ENCODE measurements around the gene EVI5L.

Gene EVI5L

DNA sequence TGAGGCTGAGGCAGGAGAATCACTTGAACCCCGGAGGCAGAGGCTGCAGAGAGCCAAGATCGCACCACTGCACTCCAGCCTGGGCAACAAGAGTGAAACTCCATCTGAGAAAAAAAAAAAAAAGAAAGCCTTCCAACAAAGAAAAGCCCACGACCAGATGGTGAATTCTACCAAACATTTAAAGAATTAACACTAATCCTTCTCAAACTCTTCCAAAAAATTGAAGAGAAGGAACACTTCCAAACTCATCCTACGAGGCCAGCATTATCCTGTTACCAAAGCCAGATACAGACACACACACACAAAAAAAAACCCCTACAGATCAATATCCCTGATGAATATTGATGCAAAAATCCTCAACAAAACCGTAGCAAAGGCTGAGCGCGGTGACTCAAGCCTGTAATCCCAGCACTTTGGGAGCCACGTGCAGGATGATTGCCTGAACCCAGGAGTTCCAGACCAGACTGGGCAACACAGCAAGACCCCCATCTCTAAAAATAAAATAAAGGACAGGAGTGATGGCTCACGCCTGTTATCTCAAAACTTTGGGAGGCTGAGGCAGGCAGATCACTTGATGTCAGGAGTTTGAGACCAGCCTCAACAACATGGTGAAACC lies 6.2 kb upstream of the EVI5L start:
- TF ChIP-seq, protein P1, sequence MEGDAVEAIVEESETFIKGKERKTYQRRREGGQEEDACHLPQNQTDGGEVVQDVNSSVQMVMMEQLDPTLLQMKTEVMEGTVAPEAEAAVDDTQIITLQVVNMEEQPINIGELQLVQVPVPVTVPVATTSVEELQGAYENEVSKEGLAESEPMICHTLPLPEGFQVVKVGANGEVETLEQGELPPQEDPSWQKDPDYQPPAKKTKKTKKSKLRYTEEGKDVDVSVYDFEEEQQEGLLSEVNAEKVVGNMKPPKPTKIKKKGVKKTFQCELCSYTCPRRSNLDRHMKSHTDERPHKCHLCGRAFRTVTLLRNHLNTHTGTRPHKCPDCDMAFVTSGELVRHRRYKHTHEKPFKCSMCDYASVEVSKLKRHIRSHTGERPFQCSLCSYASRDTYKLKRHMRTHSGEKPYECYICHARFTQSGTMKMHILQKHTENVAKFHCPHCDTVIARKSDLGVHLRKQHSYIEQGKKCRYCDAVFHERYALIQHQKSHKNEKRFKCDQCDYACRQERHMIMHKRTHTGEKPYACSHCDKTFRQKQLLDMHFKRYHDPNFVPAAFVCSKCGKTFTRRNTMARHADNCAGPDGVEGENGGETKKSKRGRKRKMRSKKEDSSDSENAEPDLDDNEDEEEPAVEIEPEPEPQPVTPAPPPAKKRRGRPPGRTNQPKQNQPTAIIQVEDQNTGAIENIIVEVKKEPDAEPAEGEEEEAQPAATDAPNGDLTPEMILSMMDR (conservative IDR thresholded peaks at IDR 0.05; ENCODE audit: low read length), result no peak
- peak; percentile 20 for DNase-seq (ENCODE audit: low read depth)
- no peak overlapping the region for H3K4me3 ChIP-seq (ENCODE audit: low read length)

GRCh38 chr19:7829166-7829520 lies 875 bp upstream of the EVI5L start:
- H3K4me3 ChIP-seq (ENCODE audit: low read length), result peak overlapping the region; percentile 41
- TF ChIP-seq, protein P1 (conservative IDR thresholded peaks at IDR 0.05; ENCODE audit: low read length), result no peak
- DNase-seq (ENCODE audit: low read depth), result no peak

DNA sequence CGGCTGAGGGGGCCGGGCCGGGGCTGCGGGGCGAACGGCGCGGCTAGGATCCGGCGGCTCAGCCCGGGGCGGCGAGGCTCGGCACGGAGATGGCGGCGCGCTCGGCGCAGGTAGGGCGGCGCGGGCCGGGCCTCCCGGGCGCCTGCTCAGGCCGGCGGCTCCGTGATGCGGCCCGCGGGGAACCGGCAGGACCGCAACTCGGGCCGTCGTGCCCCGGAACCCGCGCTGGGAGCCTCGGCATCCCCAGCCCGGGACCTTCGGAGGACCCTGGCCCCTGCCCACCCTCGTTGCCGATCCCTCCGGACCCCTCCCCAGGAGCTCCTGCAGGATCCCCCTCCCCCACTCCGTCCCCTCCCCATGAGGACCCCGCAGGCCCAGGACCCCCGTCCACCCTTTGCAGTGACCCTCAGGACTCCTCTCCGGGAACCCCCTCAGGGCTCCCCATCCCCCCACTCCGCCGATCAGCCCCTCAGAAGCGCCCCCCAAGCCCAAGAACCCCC lies 304 bp downstream of the EVI5L start:
- TF ChIP-seq, protein P1 (conservative IDR thresholded peaks at IDR 0.05; ENCODE audit: low read length), result no peak
- DNase-seq (ENCODE audit: low read depth), result no peak
- H3K4me3 ChIP-seq (ENCODE audit: low read length), result peak overlapping the region; percentile 69

- TF ChIP-seq, protein P1 (conservative IDR thresholded peaks at IDR 0.05; ENCODE audit: low read length), result no peak
- DNase-seq (ENCODE audit: low read depth), result no peak
- H3K4me3 ChIP-seq (ENCODE audit: low read length), result peak overlapping the region; percentile 69
Measured at GRCh38 chr19:7830823-7831222, 805 bp downstream of the EVI5L start.

GRCh38 chr19:7831452-7831851 lies 1.4 kb downstream of the EVI5L start:
- DNase-seq (ENCODE audit: low read depth), result peak; percentile 46
- H3K4me3 ChIP-seq (ENCODE audit: low read length), result peak overlapping the region; percentile 23
- TF ChIP-seq, protein P1 (conservative IDR thresholded peaks at IDR 0.05; ENCODE audit: low read length), result peak; percentile 50

DNA sequence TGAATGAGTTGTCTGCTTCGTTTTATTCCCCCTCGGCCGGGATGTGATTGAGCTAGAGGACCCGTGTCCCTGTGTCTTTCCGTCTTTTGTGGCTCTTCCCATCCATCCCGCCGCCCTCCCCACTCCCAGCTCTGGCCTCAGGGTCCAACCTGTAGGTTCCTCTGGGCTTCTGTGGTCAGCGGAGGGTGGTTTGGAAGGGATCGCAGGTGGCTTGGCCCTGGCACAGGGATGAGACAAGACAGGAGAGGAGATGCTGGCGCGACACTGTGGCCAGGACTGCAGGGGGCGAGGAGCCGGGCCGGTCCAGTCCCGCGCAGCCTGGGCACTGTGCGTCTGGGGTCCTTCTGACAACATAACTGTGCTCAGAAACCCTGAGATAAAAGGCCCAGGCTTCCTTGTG lies 2.0 kb downstream of the EVI5L start:
- no peak for DNase-seq (ENCODE audit: low read depth)
- H3K4me3 ChIP-seq (ENCODE audit: low read length), result no peak overlapping the region
- TF ChIP-seq, protein P1 (conservative IDR thresholded peaks at IDR 0.05; ENCODE audit: low read length), result no peak

DNA sequence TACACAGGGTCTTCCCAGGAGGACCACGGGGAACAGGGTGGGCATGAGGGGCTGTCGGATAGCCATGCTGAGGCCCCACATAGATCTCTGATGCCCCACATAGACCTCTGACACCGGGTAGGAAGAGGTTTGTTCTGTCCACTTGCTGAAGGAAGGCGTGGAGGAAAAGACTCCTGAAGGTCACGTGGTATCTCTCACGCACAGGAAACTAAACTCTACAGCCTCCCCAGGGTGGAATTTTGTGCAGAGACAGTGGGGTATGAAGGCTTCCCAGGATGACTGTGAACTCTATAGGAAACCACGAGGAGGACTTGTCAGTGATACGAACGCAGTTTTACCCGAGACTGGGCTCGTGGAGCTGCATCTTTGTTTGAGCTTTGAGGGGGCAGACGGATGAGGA lies 2.8 kb downstream of the EVI5L start:
- peak; percentile 22 for DNase-seq (ENCODE audit: low read depth)
- TF ChIP-seq, protein P1 (conservative IDR thresholded peaks at IDR 0.05; ENCODE audit: low read length), result no peak

More for the DNA sequence above, 2.8 kb downstream of the EVI5L start:
- no peak overlapping the region for H3K4me3 ChIP-seq (ENCODE audit: low read length)
